Neural cell (in vitro differentiated cells): ENCODE data around the gene KRT16.

Experiments used
- CTCF ChIP-seq: fragments of 450-650 bp; IDR thresholded peaks from 2 replicates; pipeline ENCODE4 v1.5.1; 2014; ENCODE audit warnings: antibody characterized with exemption, mild to moderate bottlenecking, moderate library complexity; ENCODE audit not compliant: poor library complexity, severe bottlenecking
- EP300 ChIP-seq: fragments of 450-650 bp; conservative IDR thresholded peaks from 2 replicates; pipeline ENCODE4 v1.6.1; 2014; ENCODE audit warnings: antibody characterized with exemption, mild to moderate bottlenecking, moderate library complexity; ENCODE audit not compliant: poor library complexity, severe bottlenecking
- EZH2 ChIP-seq: fragments of 200-600, 300-800 bp; shearing (Covaris generic), sonication (generic); IDR thresholded peaks from 2 replicates; pipeline ENCODE4 v1.6.1; 2014; ENCODE audit warnings: antibody characterized with exemption, low read length, borderline replicate concordance, mild to moderate bottlenecking; ENCODE audit not compliant: insufficient read depth, poor library complexity, severe bottlenecking
- POLR2AphosphoS5 ChIP-seq: IDR thresholded peaks from 2 replicates; pipeline ENCODE4 v1.6.1; 2012
- RAD21 ChIP-seq: fragments of 450-650 bp; conservative IDR thresholded peaks from 2 replicates; pipeline ENCODE4 v1.6.1; 2014; ENCODE audit warnings: antibody characterized with exemption, mild to moderate bottlenecking, moderate library complexity
- SMC3 ChIP-seq: fragments of 450-650 bp; conservative IDR thresholded peaks from 2 replicates; pipeline ENCODE4 v1.6.1; 2014; ENCODE audit warnings: antibody characterized with exemption, mild to moderate bottlenecking, moderate library complexity; ENCODE audit not compliant: poor library complexity

GRCh38 chr17:41635121-41636097, 22.8 kb upstream of the KRT16 start:
- no peak for TF ChIP-seq POLR2AphosphoS5
- no peak for TF ChIP-seq EZH2
- TF ChIP-seq CTCF, result no peak
- TF ChIP-seq RAD21, result no peak
- TF ChIP-seq EP300, result no peak
- no peak for TF ChIP-seq SMC3
